ENCODE measurements around the gene NACC2. TPM values are rescaled to one million over a fixed set of nuclear protein-coding genes. Genes with fewer than 3 reads are reported as not detected.
A peak's percentile ranks its signal among the peaks of the same experiment; 100 is the strongest.

Gene NACC2
- total and polyA plus RNA-seq, 2 of the 8 experiments (the other 6 are each of a cell fraction or from before 2014, with no cell fraction given): 8.3 to 14.0 TPM

DNA sequence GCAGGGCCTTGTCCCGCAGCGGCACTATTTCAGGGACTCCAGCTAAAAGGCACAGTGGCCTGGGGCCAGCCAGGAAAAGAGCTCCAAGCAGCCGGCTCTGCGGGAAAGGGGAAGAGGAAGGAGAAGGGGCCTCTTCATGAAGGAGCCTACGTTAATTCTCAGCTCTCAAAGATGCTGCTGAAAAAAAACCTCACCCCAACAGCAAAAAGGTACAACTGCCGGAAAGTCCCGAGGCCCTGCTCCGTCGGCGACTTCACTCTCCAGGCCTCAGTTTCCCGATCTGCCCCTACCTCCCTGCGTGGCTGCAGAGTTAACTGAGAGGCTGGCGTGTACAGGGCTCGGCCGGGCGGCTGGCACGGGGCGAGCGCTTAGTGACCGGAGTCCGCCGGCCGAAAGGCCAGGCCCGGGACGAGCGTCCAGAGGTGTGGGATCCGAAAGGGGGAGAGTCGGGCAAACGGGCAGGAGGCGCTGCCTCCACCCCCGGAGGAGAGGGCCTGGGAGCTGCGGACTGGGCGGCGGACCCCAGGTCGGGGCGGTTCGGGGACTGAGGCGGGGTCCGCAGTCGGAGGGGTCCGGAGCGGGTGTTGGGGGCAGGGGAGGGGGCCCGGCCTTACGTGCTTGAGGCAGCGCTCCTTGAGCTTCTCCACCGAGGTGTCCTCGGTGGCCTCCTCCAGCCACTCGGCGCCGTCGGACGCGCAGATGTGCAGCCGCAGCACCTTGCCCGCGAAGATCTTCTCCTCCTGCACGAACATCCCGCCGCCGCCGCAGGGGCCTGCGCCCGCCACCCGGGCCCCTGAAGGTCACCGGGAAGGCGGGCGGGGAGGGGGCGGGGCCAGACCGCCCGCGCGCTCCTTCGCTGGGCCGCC is 134.4 kb downstream of the NACC2 start (continued):
- no peak for TF ChIP-seq SAP30 (IDR thresholded peaks at IDR 0.05; ENCODE audit: insufficient read depth, insufficient replicate concordance, low read length)
- no peak for TF ChIP-seq SUZ12 (IDR thresholded peaks at IDR 0.05; ENCODE audit: low read length)
- no peak for TF ChIP-seq MAFK (IDR thresholded peaks at IDR 0.05; ENCODE audit: low read depth, low read length)
- no peak for TF ChIP-seq CEBPB (IDR thresholded peaks at IDR 0.05; ENCODE audit: low read depth, low read length)
- TF ChIP-seq RBBP5 (IDR thresholded peaks at IDR 0.05; ENCODE audit: borderline replicate concordance, low read depth, low read length): 0 out of 2 replicates have a peak, but pooled peaks have one; percentile 57
- TF ChIP-seq TBP (IDR thresholded peaks at IDR 0.05; ENCODE audit: low read depth, low read length): no peak
- no peak for TF ChIP-seq CTBP2 (IDR thresholded peaks at IDR 0.05; ENCODE audit: borderline replicate concordance, insufficient read depth, insufficient read length, low read length)
- TF ChIP-seq RAD21 (IDR thresholded peaks at IDR 0.05 in 1 of 2, conservative IDR thresholded peaks at IDR 0.05 in 1 of 2; ENCODE audit: low read depth in 2 of 2, low read length in 2 of 2): no peak
- no peak for TF ChIP-seq MAX (IDR thresholded peaks at IDR 0.05)
- TF ChIP-seq EGR1 (IDR thresholded peaks at IDR 0.05; ENCODE audit: borderline replicate concordance, low read depth, low read length): no peak
- TF ChIP-seq PHF8 (conservative IDR thresholded peaks at IDR 0.05; ENCODE audit: low read depth, low read length): peak; percentile 35; the same call in 1 of the 2 replicates
- no peak for TF ChIP-seq CBX5 (IDR thresholded peaks at IDR 0.05; ENCODE audit: low read depth, low read length)
- peak; percentile 84 for TF ChIP-seq KDM4A (IDR thresholded peaks at IDR 0.05; ENCODE audit: low read depth, low read length, severe bottlenecking)
- TF ChIP-seq GTF2F1 (IDR thresholded peaks at IDR 0.05; ENCODE audit: borderline replicate concordance, low read depth, low read length): no peak
- TF ChIP-seq SRF (IDR thresholded peaks at IDR 0.05; ENCODE audit: low read depth, low read length): no peak
- 0 out of 2 replicates have a peak, but pooled peaks have one; percentile 28 for TF ChIP-seq GABPA (IDR thresholded peaks at IDR 0.05; ENCODE audit: borderline replicate concordance, insufficient read depth, low read length)
- TF ChIP-seq SP2 (IDR thresholded peaks at IDR 0.05; ENCODE audit: low read length): no peak
- no peak for TF ChIP-seq CREB1 (IDR thresholded peaks at IDR 0.05)
- no peak for TF ChIP-seq NRF1 (IDR thresholded peaks at IDR 0.05; ENCODE audit: low read depth, low read length)
